HepG2 (cell line): Measurements from ENCODE around the gene BOLA2B. TPM values are rescaled to one million over a fixed set of nuclear protein-coding genes. Genes with fewer than 3 reads are reported as not detected.

Source experiments
- ARID2 ChIP-seq: sonication (generic); formaldehyde crosslinking; IDR thresholded peaks from 2 replicates; pipeline ENCODE4 v1.8.1; 2022; ENCODE audit warnings: mild to moderate bottlenecking, missing genetic modification reagents, borderline replicate concordance
- ASH2L ChIP-seq: fragments of 300-600, 200-600 bp; sonication (generic); IDR thresholded peaks from 2 replicates; pipeline ENCODE4 v1.7.0; 2017; ENCODE audit warnings: low read depth, mild to moderate bottlenecking, moderate library complexity, mixed read lengths, low read length; ENCODE audit not compliant: insufficient read length
- GABPB1 ChIP-seq: IDR thresholded peaks from 2 replicates; pipeline ENCODE4 v1.6.1; 2016; ENCODE audit warnings: mild to moderate bottlenecking, missing genetic modification reagents, moderate library complexity, missing compliant biosample characterization
- HMG20A ChIP-seq: IDR thresholded peaks from 2 replicates; pipeline ENCODE4 v1.6.1; 2016; ENCODE audit warnings: borderline replicate concordance
- MAX ChIP-seq: IDR thresholded peaks from 2 replicates; pipeline ENCODE4 v1.6.1; 2012; ENCODE audit warnings: inconsistent platforms
- MTA1 ChIP-seq: sonication (generic); formaldehyde crosslinking; IDR thresholded peaks from 2 replicates; pipeline ENCODE4 v1.4.0; 2020; ENCODE audit warnings: missing genetic modification reagents, mild to moderate bottlenecking, borderline replicate concordance
- PAF1 ChIP-seq: IDR thresholded peaks from 2 replicates; pipeline ENCODE4 v1.6.1; 2016; ENCODE audit warnings: missing genetic modification reagents, missing compliant biosample characterization
- PLSCR1 ChIP-seq: sonication (generic); formaldehyde crosslinking; IDR thresholded peaks from 2 replicates; pipeline ENCODE4 v1.5.0; 2020; ENCODE audit warnings: missing genetic modification reagents, mild to moderate bottlenecking, borderline replicate concordance
- RARG ChIP-seq: sonication (generic); formaldehyde crosslinking; IDR thresholded peaks from 2 replicates; pipeline ENCODE4 v1.4.0; 2020; ENCODE audit warnings: low read depth, mild to moderate bottlenecking, missing genetic modification reagents
- SMAD9 ChIP-seq: sonication (generic); formaldehyde crosslinking; IDR thresholded peaks from 2 replicates; pipeline ENCODE4 v1.5.1; 2020; ENCODE audit warnings: mild to moderate bottlenecking, missing genetic modification reagents
- SP1 ChIP-seq, 2 experiments: fragments of 450-650 bp in 1 of 2; sonication (generic) in 1 of 2; formaldehyde crosslinking in 1 of 2; IDR thresholded peaks; 2 replicates each; pipeline versions ENCODE4 v1.4.0 to v1.6.1; 2016 to 2020; ENCODE audit warnings: missing genetic modification reagents in 1 of 2
- SRSF9 ChIP-seq: fragments of 200-400 bp; formaldehyde crosslinking; IDR thresholded peaks from 2 replicates; pipeline ENCODE4 v1.6.1; 2018; ENCODE audit warnings: borderline replicate concordance, mild to moderate bottlenecking, low read depth, low read length; ENCODE audit not compliant: insufficient read depth, poor library complexity, severe bottlenecking
- TFAP4 ChIP-seq: sonication (generic); IDR thresholded peaks from 2 replicates; pipeline ENCODE4 v1.6.1; 2016; ENCODE audit warnings: low read depth, borderline replicate concordance
- ZBTB25 ChIP-seq: IDR thresholded peaks from 2 replicates; pipeline ENCODE4 v1.6.1; 2018; ENCODE audit warnings: missing genetic modification reagents
- ZFYVE20 ChIP-seq: sonication (generic); formaldehyde crosslinking; IDR thresholded peaks from 2 replicates; pipeline ENCODE4 v1.8.0; 2023; ENCODE audit warnings: low read depth, mild to moderate bottlenecking, moderate library complexity, missing genetic modification reagents, borderline replicate concordance
- ZNF274 ChIP-seq: sonication (generic); formaldehyde crosslinking; IDR thresholded peaks from 2 replicates; pipeline ENCODE4 v1.5.1; 2020; ENCODE audit warnings: mild to moderate bottlenecking, missing genetic modification reagents
- ZNF510 ChIP-seq: sonication (generic); formaldehyde crosslinking; IDR thresholded peaks from 2 replicates; pipeline ENCODE4 v1.4.0; 2020; ENCODE audit warnings: low read depth, mild to moderate bottlenecking, missing genetic modification reagents
- ZNF660 ChIP-seq: sonication (generic); formaldehyde crosslinking; IDR thresholded peaks from 2 replicates; pipeline ENCODE4 v1.5.1; 2020; ENCODE audit warnings: mild to moderate bottlenecking, low read depth, missing genetic modification reagents, borderline replicate concordance
- ZNF670 ChIP-seq: sonication (generic); formaldehyde crosslinking; IDR thresholded peaks from 2 replicates; pipeline ENCODE4 v1.8.0; 2022; ENCODE audit warnings: mild to moderate bottlenecking, missing genetic modification reagents, borderline replicate concordance
- ZNF776 ChIP-seq: sonication (generic); formaldehyde crosslinking; IDR thresholded peaks from 2 replicates; pipeline ENCODE4 v1.4.0; 2020; ENCODE audit warnings: mild to moderate bottlenecking, missing genetic modification reagents
- ZZZ3 ChIP-seq: sonication (generic); formaldehyde crosslinking; IDR thresholded peaks from 2 replicates; pipeline ENCODE4 v1.4.0; 2020; ENCODE audit warnings: missing genetic modification reagents, mild to moderate bottlenecking, borderline replicate concordance
- polyA plus RNA-seq, 8 experiments: library from polyadenylated mRNA; depleted of rRNA in 3 of 8; stranded (reverse) in 7 of 8; unstranded in 1 of 8; fragments of >200 nt; fragmentation: Illumina TruSeq in 4 of 8; extraction: Trizol in 4 of 8; gene quantifications; 2 replicates each; pipeline versions ENCODE4 v1.2.1 to v1.2.3, GENCODE V29; 2011 to 2016; ENCODE audit warnings: low read depth in 4 of 8, missing spikeins in 1 of 8, mixed read lengths in 1 of 8; ENCODE audit not compliant: insufficient read depth in 1 of 8
- total RNA-seq, 5 experiments: library from RNA; depleted of rRNA; stranded (reverse); fragments of >200 nt; fragmentation: Illumina TruSeq; extraction: Trizol; gene quantifications; 2 replicates each; pipeline ENCODE4 v1.2.3, GENCODE V29; 2016; ENCODE audit warnings: low read depth in 1 of 5
- TF ChIP-seq, protein P1 (sequence below): sonication (generic); formaldehyde crosslinking; IDR thresholded peaks from 2 replicates; pipeline ENCODE4 v1.4.0; 2020; ENCODE audit warnings: missing genetic modification reagents
- TF ChIP-seq, protein P2 (sequence below), 2 experiments: sonication (generic) in 1 of 2; formaldehyde crosslinking in 1 of 2; IDR thresholded peaks; 2 replicates each; pipeline versions ENCODE4 v1.4.0 to v1.6.1; 2018 to 2020; ENCODE audit warnings: missing genetic modification reagents in 2 of 2, borderline replicate concordance in 1 of 2, low read depth in 1 of 2, mild to moderate bottlenecking in 1 of 2, missing biosample characterization in 1 of 2

Gene BOLA2B
- total and polyA plus RNA-seq, 2 of the 13 experiments (the other 11 are each of a cell fraction or from before 2014, with no cell fraction given) = 63.8 to 295 TPM

GRCh38 chr16:30186782-30187555 lies 6.5 kb downstream of the BOLA2B start (continued):
- TF ChIP-seq PLSCR1 (CRISPR knock-in tag) = no peak
- TF ChIP-seq SP1 (IDR thresholded peaks at IDR 0.05) = no peak
- no peak for TF ChIP-seq SP1 (CRISPR knock-in tag; IDR thresholded peaks at IDR 0.05)
- TF ChIP-seq TFAP4 = no peak
- TF ChIP-seq ZNF274 (CRISPR knock-in tag) = no peak
- TF ChIP-seq SMAD9 (CRISPR knock-in tag) = no peak
- TF ChIP-seq ZNF660 = no peak
- TF ChIP-seq ZFYVE20 (CRISPR knock-in tag) = no peak
- TF ChIP-seq ZNF510 (CRISPR knock-in tag) = no peak
- peak; percentile 34; the same call in 1 of the 2 replicates for TF ChIP-seq GABPB1 (CRISPR knock-in tag)
- peak; percentile 54; the same call in 1 of the 2 replicates for TF ChIP-seq ZNF776
- TF ChIP-seq PAF1 (CRISPR knock-in tag) = 0 out of 2 replicates have a peak, but pooled peaks have one; percentile 22
- peak; percentile 58; the same call in 1 of the 2 replicates for TF ChIP-seq MTA1
- no peak for TF ChIP-seq ARID2
- no peak for TF ChIP-seq ZBTB25 (CRISPR knock-in tag)
- TF ChIP-seq ZNF670 (CRISPR knock-in tag) = no peak
- TF ChIP-seq, protein P1, sequence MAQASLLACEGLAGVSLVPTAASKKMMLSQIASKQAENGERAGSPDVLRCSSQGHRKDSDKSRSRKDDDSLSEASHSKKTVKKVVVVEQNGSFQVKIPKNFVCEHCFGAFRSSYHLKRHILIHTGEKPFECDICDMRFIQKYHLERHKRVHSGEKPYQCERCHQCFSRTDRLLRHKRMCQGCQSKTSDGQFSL (CRISPR knock-in tag) = peak; percentile 64; the same call in 1 of the 2 replicates
- TF ChIP-seq MAX = no peak
- TF ChIP-seq, protein P2, sequence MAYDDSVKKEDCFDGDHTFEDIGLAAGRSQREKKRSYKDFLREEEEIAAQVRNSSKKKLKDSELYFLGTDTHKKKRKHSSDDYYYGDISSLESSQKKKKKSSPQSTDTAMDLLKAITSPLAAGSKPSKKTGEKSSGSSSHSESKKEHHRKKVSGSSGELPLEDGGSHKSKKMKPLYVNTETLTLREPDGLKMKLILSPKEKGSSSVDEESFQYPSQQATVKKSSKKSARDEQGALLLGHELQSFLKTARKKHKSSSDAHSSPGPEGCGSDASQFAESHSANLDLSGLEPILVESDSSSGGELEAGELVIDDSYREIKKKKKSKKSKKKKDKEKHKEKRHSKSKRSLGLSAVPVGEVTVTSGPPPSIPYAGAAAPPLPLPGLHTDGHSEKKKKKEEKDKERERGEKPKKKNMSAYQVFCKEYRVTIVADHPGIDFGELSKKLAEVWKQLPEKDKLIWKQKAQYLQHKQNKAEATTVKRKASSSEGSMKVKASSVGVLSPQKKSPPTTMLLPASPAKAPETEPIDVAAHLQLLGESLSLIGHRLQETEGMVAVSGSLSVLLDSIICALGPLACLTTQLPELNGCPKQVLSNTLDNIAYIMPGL (CRISPR knock-in tag; IDR thresholded peaks at IDR 0.05; ENCODE audit: borderline replicate concordance in 1 of 2, low read depth in 1 of 2) = peak in 1 of 2 experiments; percentile 38; a peak in 1 of 4 replicates
- TF ChIP-seq RARG (CRISPR knock-in tag) = no peak
- TF ChIP-seq SRSF9 = no peak
- TF ChIP-seq ASH2L = no peak
- no peak for TF ChIP-seq HMG20A (CRISPR knock-in tag)
- TF ChIP-seq ZZZ3 (CRISPR knock-in tag) = no peak
